Activated T-cell treated with anti-CD3 and anti-CD28 coated beads for 48 hours (primary cell): ENCODE measurements around the gene NAPEPLD.

Experiments used
- DNase-seq: peaks from one replicate; pipeline ENCODE4 v3.0.0-alpha.2; 2020; ENCODE audit warnings: low read depth

NAPEPLD gene

DNA sequence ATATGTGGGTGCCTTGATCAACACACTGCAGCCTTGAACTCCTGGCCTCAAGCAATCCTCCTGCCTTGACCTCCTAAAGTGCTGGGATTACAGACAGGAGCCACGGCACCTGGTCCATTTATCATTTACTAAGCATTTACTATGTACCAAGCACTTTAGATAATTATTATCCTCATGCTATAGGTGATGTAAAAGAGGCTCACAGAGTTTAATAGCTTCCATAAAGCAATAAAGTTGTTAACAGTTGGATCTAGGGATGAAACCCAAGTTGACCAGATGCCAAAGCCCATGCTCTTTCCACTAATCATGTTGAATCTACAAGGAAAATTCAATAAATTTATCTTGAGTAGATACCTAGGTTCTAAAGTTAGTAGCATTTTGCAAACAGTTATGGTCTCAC, 5.0 kb downstream of the NAPEPLD start:
- no peak for DNase-seq

DNA sequence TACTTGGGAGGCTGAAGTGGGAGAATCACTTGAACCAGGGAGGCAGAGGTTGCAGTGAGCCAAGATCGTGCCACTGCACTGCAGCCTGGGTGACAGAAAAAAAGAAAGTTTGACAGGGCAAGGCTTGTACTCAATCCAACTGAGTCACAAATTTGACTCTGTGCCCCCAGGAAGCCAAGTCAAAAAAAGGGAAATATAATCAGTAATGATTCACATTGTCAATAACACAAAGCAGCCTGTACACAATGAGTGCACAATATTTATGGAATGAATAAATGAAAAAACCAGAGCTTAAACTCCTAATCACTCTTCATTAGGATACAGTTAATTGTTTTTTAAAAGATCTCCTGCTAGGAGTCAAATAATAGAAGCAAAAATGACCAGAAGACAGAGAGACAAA, 6.4 kb downstream of the NAPEPLD start:
- DNase-seq: no peak

DNA sequence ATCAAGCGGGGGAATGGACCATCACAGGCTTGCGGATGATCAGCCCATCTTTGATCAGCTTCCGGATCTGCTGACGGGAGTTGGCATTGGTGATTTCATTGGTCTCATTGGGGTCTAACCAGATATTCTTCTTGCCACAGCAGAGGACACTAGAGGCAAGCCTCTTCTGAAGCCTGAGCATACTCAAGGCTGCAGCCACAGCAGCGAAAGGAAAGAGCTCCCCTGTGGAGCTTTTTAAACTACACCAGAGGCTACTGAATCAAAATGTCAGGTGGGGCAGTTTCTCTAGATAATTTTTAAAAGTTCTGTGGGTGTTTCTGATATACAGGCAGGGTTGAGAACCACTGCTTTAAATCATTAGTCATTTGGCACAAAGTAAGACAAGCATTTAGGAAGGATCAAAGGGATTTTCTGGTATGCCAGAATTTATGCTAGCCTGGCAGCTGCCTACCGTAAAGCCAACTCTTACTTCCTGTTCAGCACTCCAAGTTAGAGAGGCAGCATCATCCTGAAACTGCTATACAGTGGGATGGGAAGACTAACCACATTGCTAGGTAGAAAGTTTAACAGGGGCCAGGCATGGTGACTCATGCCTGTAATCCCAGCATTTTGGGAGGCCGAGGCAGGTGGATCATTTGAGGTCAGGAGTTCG, 7.0 kb downstream of the NAPEPLD start:
- DNase-seq: no peak

DNA sequence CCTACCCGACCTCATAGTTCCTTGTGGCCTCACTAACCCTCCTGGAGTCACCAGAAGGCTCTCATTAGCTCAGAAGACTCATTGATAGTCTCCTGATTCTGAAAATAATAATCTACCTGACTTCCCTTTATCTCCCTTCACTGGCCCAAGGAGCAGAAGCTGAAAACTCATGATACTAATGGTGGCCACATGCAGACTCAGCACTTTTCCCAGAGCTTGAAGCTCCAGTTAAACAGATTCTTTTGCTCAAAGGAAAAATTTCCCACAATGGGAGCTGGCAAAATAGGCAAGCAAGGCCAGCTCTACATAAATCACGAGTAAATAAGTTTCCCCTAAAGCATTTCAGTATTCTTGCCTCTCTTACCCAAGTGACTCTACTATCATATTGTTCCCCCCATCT, 8.2 kb downstream of the NAPEPLD start:
- DNase-seq: no peak

DNA sequence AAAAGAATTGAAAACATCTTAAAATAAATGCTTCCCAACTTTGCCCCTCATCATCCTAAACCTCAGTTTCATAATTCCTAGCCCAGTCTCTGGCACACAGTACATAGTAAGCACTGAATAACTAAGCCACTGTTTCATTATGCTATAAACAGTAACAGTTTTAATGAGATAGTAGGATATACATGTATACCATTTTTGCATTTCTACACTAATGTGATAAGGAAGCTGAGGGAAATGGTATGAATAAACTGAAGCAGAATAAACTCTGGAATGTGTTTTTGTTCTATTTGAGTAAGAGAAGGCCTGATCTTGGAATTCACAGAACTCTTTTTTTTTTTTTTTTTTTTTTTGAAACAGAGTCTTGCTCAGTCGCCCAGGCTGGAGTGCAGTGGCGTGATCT, 8.8 kb downstream of the NAPEPLD start:
- DNase-seq: no peak

DNA sequence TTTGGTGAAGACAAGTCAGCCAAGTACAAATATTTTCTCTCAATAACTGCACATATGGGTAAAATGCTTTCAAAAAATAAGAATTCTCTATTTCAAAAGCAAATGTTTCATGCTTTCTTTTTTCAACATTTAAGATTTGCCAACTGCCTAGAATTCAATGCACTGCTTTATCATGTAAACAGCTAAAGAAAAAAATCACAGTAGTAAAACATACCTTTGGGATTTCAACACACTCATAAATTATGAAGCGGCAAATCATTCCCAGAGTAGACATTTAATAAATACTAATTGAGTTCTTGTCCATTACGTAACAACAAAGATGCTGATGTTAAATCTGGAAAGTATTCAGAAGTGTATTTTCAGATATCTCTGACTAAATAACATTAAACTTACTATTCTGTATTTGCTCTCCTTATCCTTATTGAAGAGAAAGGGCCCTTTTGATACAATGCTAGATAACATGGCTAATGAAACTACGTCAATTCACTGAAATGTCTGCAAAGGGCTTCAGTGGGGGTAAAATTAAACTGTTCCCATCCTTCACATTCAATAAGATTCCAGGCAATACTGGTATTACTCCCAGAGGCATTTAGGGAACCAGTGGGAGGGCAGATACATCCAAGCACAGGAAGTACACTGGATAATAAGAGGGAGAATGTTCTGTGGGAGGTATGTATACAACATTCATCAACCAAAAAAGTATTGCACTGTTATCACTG, 13.9 kb downstream of the NAPEPLD start:
- DNase-seq: no peak

DNA sequence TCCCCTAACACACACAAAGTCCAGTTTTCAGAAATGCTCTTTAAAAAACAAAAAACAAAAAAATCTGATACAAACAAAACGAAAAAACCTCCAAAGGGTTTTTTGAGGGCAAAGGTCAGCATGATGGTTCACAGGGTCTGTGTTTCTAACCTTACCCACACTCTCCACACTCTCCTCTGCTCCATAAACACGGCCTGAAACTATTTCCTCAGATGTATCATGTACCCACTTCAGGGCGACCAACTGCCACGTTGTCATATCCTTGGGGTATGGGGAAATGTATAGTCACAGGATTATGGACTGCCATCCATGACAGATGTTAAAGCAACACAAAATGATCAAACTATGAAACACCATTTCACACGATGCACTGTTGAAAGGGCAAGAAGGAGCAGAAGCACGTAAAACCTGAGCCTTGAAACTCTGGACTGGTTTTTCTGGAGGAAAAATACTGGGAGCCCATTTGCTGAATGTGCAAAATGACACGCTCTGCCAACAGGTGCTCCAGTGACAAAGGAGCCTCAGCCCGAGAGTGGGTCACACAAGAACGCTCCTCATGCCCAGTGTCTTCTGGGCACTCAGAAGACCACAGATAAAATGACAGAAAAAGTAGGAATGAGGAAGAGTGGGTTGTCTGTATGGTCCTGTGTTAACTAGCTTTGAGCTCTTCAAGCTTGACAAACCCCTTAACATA, 15.8 kb downstream of the NAPEPLD start:
- DNase-seq: no peak

DNA sequence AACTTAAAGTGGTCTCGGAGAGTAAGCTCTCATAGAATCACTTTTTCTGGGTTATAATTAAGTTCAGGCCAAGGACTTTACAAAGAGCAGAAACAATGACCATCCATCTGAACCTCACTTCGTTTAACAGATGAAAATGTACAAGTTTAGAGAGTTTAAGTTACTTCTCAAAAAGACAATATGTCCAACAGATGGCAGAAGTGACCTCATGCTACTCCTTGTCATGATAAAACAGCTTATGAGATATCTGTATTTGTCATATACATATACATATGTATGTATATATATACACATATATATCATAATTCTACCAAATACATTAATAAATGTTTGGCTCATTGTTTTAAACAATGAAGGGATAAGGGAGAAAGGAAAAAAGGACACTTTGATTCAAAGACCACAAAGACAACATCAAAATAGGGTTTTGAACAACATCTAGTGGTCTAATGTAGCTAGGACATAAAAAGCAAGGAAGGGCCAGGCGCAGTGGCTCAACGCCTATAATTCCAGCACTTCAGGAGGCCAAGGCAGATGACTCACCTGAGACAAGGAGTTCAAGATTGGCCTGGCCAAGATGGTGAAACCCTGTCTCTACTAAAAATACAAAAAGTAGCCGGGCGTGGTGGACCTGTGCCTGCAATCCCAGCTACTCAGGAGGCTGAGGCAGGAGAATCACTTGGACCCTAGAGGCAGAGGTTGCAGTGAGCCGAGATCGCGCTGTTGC, 17.8 kb downstream of the NAPEPLD start:
- no peak for DNase-seq

DNA sequence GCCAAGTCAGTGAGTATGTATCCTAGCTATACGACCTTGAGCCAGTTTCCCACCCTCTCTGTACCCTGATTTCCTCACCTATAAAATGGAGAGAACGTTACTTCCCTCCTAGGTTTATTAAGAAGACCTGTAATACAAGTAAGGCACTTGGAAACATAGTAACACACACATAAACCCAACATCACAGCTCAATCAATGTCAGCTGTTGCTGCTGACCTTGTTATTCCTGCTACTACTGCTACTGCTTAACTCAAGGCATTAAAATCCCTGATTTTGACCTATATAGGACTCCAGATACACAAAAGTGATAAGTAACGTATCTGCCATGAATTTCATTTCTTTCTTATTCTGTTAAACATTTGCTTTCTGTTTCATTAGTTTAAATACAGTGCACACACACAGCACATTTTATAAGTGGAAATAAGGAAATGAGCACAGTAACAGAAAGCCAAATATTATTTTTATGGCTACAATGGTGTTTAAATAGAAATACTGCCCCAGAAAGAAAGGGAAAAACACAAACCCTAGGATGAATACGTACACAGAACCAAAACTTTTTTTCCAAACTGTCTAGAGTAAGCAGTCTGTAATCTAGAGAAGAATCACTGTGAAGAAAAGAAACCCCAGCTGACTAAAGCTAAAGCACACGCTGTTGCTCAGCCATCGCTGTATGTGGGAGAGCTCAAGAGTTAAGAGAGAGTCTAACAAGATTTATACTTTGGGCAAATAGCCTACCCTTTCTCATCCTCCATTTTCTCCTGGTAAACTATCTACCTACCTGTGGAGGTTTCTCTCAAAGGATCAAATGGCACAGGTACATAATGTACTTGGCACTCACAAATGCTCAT, 19.0 kb downstream of the NAPEPLD start:
- no peak for DNase-seq

DNA sequence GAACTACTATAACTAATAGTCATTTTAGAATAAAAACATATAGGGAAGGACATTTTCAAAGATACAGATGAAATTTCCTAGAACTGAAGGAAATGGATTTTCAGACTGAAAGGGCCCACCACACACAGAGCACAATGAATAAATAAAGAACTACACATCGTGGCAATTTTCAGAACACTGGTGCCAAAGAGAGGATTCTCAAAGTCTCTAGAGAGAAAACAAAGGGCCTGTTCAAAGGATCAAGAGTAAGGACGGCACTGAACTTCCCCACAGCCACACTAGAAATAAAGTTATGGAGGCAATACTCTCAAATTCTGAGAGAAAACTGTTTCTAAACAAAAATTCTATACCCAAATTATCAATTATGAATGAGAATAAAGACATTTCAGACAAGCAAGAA, 21.9 kb downstream of the NAPEPLD start:
- no peak for DNase-seq

DNA sequence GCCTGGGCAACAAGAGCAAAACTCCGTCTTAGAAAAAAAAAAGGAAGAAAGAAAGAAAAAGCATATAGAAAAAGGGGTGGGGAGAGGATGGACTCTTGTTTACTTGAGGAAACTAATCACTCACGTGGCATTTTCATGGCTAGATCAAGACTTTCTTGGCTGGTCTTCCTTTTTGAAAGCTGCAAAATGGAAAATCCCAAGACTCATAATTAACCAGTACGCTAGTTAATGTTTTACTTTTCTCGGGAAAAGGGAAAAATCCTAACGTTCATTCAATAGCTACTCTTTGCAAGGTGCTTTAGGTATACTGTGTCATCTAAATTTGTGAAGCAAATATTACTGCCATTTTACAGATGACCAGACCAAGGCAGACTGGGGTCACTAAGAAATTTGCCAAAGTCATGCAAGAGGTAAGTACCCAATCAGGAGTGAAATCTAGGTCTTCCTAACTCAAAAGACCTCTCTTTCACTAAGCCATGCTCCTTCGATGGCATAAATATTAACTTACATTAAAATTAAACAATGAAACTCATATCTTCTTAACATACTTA, 24.4 kb downstream of the NAPEPLD start:
- no peak for DNase-seq

DNA sequence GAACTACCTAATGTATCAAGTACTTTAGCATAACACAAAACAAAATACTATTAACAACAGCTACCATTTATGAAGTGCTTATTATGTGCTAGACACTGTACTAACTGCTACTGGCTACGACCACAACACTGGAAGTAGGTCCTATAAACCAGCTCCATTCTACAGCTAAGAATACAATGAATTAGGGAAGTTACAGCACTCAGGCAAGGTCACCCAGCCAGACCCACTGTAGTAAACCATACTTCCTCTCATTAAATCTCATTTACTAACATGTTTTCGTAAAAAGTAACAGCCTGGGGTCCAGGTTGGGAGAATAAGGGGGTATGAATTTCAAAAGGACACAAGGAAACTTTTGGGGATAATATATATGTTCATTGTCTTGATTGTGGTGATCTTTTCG, 25.4 kb downstream of the NAPEPLD start:
- no peak for DNase-seq

DNA sequence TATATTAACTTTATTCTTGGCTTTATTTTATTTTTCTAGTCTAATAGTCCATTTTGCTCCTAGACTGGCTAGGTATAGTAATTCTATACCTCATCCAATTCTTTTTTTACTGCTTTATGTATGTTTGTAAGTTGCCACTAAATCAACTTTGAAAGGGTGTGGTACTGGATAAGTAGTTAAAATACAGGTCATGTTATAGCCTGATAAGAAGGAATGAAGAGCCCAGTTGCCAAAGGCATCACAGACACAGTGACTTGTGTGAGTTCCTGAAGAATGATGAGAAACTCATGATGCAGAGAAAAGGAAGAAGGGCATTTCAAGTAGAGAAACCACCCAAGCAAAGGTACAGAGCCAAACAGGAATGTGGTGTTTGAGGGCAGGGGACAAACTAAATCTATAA, 27.3 kb downstream of the NAPEPLD start:
- no peak for DNase-seq

DNA sequence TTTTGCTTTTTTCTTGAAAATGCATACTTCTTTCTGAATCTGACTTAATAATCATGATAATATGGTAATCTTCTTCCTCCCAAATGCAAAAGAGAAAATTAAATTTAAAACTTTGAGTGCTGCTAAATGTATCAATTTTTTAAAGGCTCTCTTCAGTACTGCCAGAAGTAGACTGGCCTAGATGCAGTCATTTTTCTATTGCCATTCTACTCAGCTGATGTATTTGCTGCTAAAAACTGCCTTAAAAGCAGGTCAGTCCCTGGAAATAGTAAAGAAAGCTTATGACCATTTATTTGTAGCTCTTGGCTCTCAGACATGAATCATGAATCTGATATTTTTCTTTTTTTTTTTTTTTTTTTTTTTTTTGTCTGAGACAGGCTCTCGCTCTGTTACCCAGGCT, 28.5 kb downstream of the NAPEPLD start:
- no peak for DNase-seq

DNA sequence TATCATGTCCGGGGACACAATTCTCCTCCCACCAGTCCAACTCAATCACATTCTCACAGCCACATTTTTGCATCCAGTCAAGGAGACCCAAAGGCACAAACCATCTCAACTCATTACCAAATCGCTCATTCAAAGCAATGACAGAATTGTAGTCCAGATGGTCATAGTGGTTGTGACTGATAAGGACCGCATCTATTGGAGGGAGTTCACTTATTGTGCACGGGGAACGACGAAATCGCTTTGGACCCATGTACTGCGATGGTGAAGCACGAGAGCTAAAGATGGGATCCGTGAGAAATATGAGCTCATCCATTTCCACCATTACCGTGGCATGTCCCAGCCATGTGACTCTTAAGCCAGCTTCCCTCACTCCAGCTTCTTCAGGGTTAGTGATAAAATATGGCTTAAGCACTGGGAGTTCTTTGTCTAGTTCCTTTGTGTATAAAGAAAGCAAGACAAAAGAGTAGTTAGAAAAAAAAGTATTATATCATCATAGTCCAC, 29.1 kb downstream of the NAPEPLD start:
- DNase-seq: no peak

DNA sequence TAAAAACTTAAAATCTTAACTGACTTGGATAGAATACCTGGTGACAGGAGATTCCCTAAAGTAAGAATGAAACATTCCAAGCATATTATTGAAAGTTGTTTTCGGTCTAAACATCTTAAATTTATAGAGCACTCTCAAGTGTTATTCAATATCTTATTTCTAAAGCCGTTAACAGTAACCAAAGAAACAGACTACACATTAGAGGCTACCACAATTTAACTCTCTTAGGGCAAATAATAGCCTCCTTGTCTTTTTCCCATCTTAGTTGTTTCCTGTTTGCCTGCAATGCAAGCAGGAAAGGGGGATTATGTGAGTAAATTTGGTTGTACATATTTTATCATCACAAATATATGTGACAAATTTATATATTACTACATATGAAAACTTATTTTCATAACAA, 31.4 kb downstream of the NAPEPLD start:
- no peak for DNase-seq

DNA sequence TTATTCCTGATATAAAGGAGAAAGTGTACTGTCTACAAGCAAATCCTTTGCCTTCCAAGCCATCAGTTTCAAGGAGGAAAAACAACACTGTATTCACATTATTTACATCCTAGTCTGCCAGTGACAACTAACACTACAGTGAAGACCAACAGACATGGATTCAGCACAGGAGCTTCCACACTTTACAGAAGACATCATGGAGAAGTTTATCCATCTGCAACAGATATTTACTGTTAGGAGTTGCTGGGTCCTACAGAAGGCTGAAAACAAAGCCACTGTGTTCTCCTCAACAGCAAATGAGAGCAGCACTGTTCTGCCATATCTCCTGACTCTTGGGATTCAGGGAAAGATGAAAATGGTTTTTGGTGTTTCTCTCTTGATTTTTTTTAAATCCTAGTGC, 31.9 kb downstream of the NAPEPLD start:
- no peak for DNase-seq

DNA sequence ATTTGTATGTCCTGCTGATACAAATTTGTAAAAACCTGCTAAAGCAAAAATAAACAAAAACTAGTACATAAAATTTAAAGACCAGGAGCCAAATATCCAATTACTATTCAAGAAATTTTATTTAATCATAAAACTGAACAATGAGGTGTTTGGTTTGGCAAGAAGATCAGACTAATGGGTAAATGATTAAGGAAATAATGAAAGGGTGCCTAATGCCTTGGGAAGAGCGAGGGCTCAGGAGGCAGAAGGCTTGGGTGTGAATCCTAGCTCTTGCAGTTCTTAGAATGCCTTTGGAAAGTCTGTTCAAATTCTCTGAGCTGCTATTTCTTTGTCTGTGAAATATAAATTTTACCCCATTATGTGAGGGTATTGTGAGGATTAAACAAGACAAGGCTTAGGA, 32.4 kb downstream of the NAPEPLD start:
- no peak for DNase-seq

DNA sequence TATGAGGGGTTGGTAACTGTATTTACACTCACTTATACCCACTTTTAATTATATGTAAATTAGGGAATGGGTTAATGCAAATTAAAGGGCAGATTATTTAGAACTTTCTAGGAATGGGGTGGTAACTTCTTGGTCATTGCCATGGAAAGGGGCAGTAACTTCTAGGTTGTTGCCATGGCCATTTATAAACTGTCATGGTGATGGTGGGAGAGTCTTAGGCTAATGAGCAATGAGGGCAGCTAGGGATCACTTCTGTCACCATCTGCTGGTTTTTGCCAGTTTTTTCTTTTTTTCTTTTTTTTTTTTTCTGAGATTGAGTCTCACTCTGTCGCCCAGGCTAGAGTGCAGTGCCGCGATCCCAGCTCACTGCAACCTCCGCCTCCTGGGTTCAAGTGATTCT, 33.1 kb downstream of the NAPEPLD start:
- no peak for DNase-seq

DNA sequence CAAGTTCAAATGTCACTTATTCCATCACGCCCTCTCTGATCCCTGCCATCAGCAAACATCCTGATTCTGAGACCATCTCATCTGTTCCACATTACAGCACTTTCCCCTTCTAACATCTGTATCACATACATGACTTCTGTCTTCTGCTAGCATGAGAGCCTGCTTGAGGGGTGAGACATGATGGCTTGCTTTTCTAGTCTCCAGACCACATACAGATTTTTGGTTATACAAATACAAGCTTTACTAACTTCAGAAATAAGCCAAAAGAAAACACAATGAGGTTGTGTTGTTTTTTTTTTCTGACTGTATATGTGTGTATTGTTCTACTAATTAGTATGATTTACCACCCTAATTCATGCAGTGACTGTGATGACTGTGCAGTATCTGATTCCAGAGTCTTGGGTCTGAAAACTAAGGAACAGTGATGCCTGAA, 34.3 kb downstream of the NAPEPLD start:
- DNase-seq: no peak

DNA sequence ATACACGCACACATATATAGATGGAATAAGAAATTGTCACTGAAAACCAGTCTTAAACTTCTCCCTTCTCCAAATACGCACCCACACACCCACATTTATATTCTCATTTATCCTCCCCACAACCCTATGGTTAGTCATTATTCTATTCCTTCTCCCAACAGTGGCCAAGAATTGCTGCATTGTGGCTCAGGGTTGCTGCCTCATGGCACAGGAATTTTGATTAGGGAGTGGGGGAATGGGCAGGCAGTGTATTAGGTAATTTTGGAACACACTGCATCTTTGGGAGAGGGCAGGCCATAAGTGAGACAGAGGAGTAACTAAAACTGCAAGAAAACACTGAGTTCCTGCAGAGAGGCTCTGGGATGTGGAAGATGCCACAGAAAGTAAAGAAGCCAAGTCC, 35.7 kb downstream of the NAPEPLD start:
- no peak for DNase-seq
